Activated CD8-positive, alpha-beta T cell treated with anti-CD3 and anti-CD28 coated beads for 36 hours (primary cell): ENCODE data around the gene PIP5KL1. TPM values are rescaled to one million over a fixed set of nuclear protein-coding genes. Genes with fewer than 3 reads are reported as not detected.
A peak's percentile ranks its signal among the peaks of the same experiment; 100 is the strongest.

Source experiments
- ATAC-seq: fragments of 200-7000 bp; cut with Tn5 transposase; one replicate; pipeline ENCODE4 v1.10.0; 2021; ENCODE audit warnings: mild to moderate bottlenecking, moderate library complexity
- CTCF ChIA-PET: fragments of 350-600 bp; sonication (Branson Sonifier 250); formaldehyde crosslinking; loops from one replicate; lab custom pipeline; 2021; ENCODE audit warnings: antibody characterized with exemption; lab: Charles Lee
- POLR2A ChIA-PET: fragments of 350-600 bp; sonication (Branson Sonifier 250); formaldehyde crosslinking; loops from one replicate; lab custom pipeline; 2021; ENCODE audit warnings: antibody characterized with exemption; lab: Charles Lee
- DNase-seq: peaks from one replicate; pipeline ENCODE4 v3.0.0-alpha.2; 2020
- H3K27ac Mint-ChIP-seq: one replicate; pipeline ENCODE4 v1.8.0; 2021; ENCODE audit warnings: mild to moderate bottlenecking, mixed read lengths
- H3K27me3 Mint-ChIP-seq: one replicate; pipeline ENCODE4 v1.8.0; 2021; ENCODE audit warnings: mixed read lengths
- H3K36me3 Mint-ChIP-seq: one replicate; pipeline ENCODE4 v1.8.0; 2021; ENCODE audit warnings: low read depth, mixed read lengths
- H3K4me1 Mint-ChIP-seq: one replicate; pipeline ENCODE4 v1.8.0; 2021; ENCODE audit warnings: low read depth, mixed read lengths
- H3K4me3 Mint-ChIP-seq: one replicate; pipeline ENCODE4 v1.8.0; 2021; ENCODE audit warnings: mild to moderate bottlenecking, moderate library complexity, mixed read lengths
- H3K9me3 Mint-ChIP-seq: one replicate; pipeline ENCODE4 v1.8.0; 2021; ENCODE audit warnings: mixed read lengths
- CTCF ChIP-seq: fragments of 200-600 bp; IDR thresholded peaks from one replicate; pipeline ENCODE4 v1.8.0; 2022; ENCODE audit warnings: antibody characterized with exemption, mild to moderate bottlenecking
- intact Hi-C: fragments of 100-400 bp; cut with micrococcal nuclease; formaldehyde crosslinking; loops from one replicate; pipeline ENCODE4 v1.10.0; 2022
- total RNA-seq, 2 experiments: library from RNA; stranded (reverse); gene quantifications; one replicate each; pipeline ENCODE4 v1.2.3, GENCODE V29; 2021

The PIP5KL1 gene
- total RNA-seq, 2 experiments from 2014 or later = 1.7 to 2.5 TPM

GRCh38 chr9:127878652-127879390 is 51.8 kb downstream of the PIP5KL1 start:
- H3K9me3 Mint-ChIP-seq = no peaks in the 10 kb centered on the region
- H3K36me3 Mint-ChIP-seq = peaks cover 2% of the 10 kb centered on the region
- intact Hi-C loops = no loop called here
- no peak for ATAC-seq
- H3K27ac Mint-ChIP-seq = no peak overlapping the region
- CTCF ChIA-PET = interaction anchor here (1.2 to 1.3 kb wide), 2 partner anchors 9 to 42 kb away, joined by 3 to 5 read pairs; no protein-coding TSS in a partner anchor
- no peak for TF ChIP-seq CTCF
- DNase-seq = no peak
- no peak overlapping the region for H3K4me3 Mint-ChIP-seq
- H3K4me1 Mint-ChIP-seq = peaks cover 5% of the 10 kb centered on the region
- H3K27me3 Mint-ChIP-seq = peaks cover 7% of the 10 kb centered on the region
- POLR2A ChIA-PET = interaction anchor here (1.6 kb wide), 1 partner anchor 9 kb away, joined by 8 read pairs; no protein-coding TSS in a partner anchor

GRCh38 chr9:127878001-127878651 is 52.5 kb downstream of the PIP5KL1 start:
- no peak for TF ChIP-seq CTCF

GRCh38 chr9:127877566-127877998 is 53.0 kb downstream of the PIP5KL1 start, which contains the start of gene AK1:
TSS of gene AK1 (minus strand) at chr9:127877675. CDS start at chr9:127874617, 3,058 bp downstream.
- intact Hi-C loops = no loop called here
- H3K27ac Mint-ChIP-seq = no peak within 1 kb of the TSS
- ATAC-seq = no peak
- peaks cover 2% of the 10 kb centered on the region for H3K36me3 Mint-ChIP-seq
- TF ChIP-seq CTCF = no peak
- ChIA-PET CTCF (interaction anchor here (1.2 to 1.3 kb wide), 2 partner anchors 8 to 44 kb away, joined by 3 to 5 read pairs; no protein-coding TSS in a partner anchor), POLR2A (interaction anchor here (1.6 kb wide), 1 partner anchor 8 kb away, joined by 8 read pairs; no protein-coding TSS in a partner anchor)
- no peaks in the 10 kb centered on the region for H3K9me3 Mint-ChIP-seq
- H3K4me3 Mint-ChIP-seq = no peak within 1 kb of the TSS
- H3K27me3 Mint-ChIP-seq = peaks cover 7% of the 10 kb centered on the region
- no peak for DNase-seq
- H3K4me1 Mint-ChIP-seq = peaks cover 5% of the 10 kb centered on the region

More at GRCh38 chr9:127878001-127878651, 52.5 kb downstream of the PIP5KL1 start:
- H3K4me3 Mint-ChIP-seq = no peak overlapping the region
- ATAC-seq (no peak), DNase-seq (no peak)
- H3K4me1 Mint-ChIP-seq = peaks cover 5% of the 10 kb centered on the region
- ChIA-PET POLR2A (interaction anchor here (1.6 kb wide), 1 partner anchor 9 kb away, joined by 8 read pairs; no protein-coding TSS in a partner anchor), CTCF (interaction anchor here (1.2 to 1.3 kb wide), 2 partner anchors 8 to 43 kb away, joined by 3 to 5 read pairs; no protein-coding TSS in a partner anchor)
- H3K9me3 Mint-ChIP-seq = no peaks in the 10 kb centered on the region
- H3K27ac Mint-ChIP-seq = no peak overlapping the region
- intact Hi-C loops = no loop called here
- peaks cover 2% of the 10 kb centered on the region for H3K36me3 Mint-ChIP-seq
- H3K27me3 Mint-ChIP-seq = peaks cover 7% of the 10 kb centered on the region

GRCh38 chr9:127876764-127877562 is 53.6 kb downstream of the PIP5KL1 start:
- Mint-ChIP-seq H3K27me3 (peaks cover 7% of the 10 kb centered on the region), H3K27ac (no peak overlapping the region), H3K4me1 (peaks cover 5% of the 10 kb centered on the region), H3K4me3 (no peak overlapping the region), H3K9me3 (no peaks in the 10 kb centered on the region), H3K36me3 (peaks cover 2% of the 10 kb centered on the region)
- POLR2A ChIA-PET = interaction anchor here (0.7 to 1.4 kb wide), 2 partner anchors 8 to 14 kb away, joined by 5 to 6 read pairs; no protein-coding TSS in a partner anchor
- CTCF ChIA-PET = no interaction called here
- TF ChIP-seq CTCF = no peak
- DNase-seq (no peak), ATAC-seq (peak; percentile 21)
- intact Hi-C loops = no loop called here
